GM12874 (cell line): ENCODE data around the gene IDH3B.

Experiments
- CTCF ChIP-seq: IDR thresholded peaks from 2 replicates; pipeline ENCODE4 v1.5.1; 2011; ENCODE audit warnings: low read depth, mild to moderate bottlenecking, control low read depth, low read length, moderate library complexity; ENCODE audit not compliant: insufficient read depth

Gene IDH3B

GRCh38 chr20:2692036-2692885 lies 28.2 kb upstream of the IDH3B start, which contains the start of gene EBF4:
Gene EBF4 (plus strand): TSS chr20:2692780. CDS start chr20:2693646, 866 bp downstream.
- no peak for TF ChIP-seq CTCF

GRCh38 chr20:2691663-2692035 lies 27.6 kb upstream of the IDH3B start:
- no peak for TF ChIP-seq CTCF

GRCh38 chr20:2691127-2691526 lies 27.1 kb upstream of the IDH3B start:
- no peak for TF ChIP-seq CTCF

GRCh38 chr20:2690718-2691117 lies 26.7 kb upstream of the IDH3B start:
- no peak for TF ChIP-seq CTCF

- no peak for TF ChIP-seq CTCF
Measured at GRCh38 chr20:2690213-2690612, 26.2 kb upstream of the IDH3B start.

GRCh38 chr20:2688041-2688591 lies 24.1 kb upstream of the IDH3B start:
- peak; percentile 59; the same call in 1 of the 2 replicates for TF ChIP-seq CTCF

- no peak for TF ChIP-seq CTCF
Measured at GRCh38 chr20:2687514-2687913, 23.5 kb upstream of the IDH3B start.
